NCI-H345 (cell line): Measurements from ENCODE around the gene ADAMTS16.

Source experiments
- DNase-seq: peaks from one replicate; lab custom pipeline; 2025; lab: John Stamatoyannopoulos, UW

The ADAMTS16 gene

GRCh38 chr5:5344606-5345005, 204.5 kb downstream of the ADAMTS16 start:
- DNase-seq: no peak

GRCh38 chr5:5347442-5347841, 207.3 kb downstream of the ADAMTS16 start:
- no peak for DNase-seq

- no peak for DNase-seq
Observed at GRCh38 chr5:5348135-5348534, 208.0 kb downstream of the ADAMTS16 start.

GRCh38 chr5:5348576-5348975, 208.4 kb downstream of the ADAMTS16 start:
- no peak for DNase-seq

- no peak for DNase-seq
Observed at GRCh38 chr5:5350101-5350500, 210.0 kb downstream of the ADAMTS16 start.

- no peak for DNase-seq
Observed at GRCh38 chr5:5351288-5351979, 211.3 kb downstream of the ADAMTS16 start.

GRCh38 chr5:5352675-5353074, 212.5 kb downstream of the ADAMTS16 start:
- no peak for DNase-seq

GRCh38 chr5:5353681-5354080, 213.6 kb downstream of the ADAMTS16 start:
- DNase-seq: no peak

- DNase-seq: no peak
Observed at GRCh38 chr5:5356765-5357164, 216.6 kb downstream of the ADAMTS16 start.

- DNase-seq: no peak
Observed at GRCh38 chr5:5359618-5360017, 219.5 kb downstream of the ADAMTS16 start.

- no peak for DNase-seq
Observed at GRCh38 chr5:5360363-5360940, 220.3 kb downstream of the ADAMTS16 start.

- no peak for DNase-seq
Observed at GRCh38 chr5:5360941-5361520, 220.9 kb downstream of the ADAMTS16 start.

- DNase-seq: no peak
Observed at GRCh38 chr5:5363045-5363444, 222.9 kb downstream of the ADAMTS16 start.

- DNase-seq: no peak
Observed at GRCh38 chr5:5364932-5365331, 224.8 kb downstream of the ADAMTS16 start.

- no peak for DNase-seq
Observed at GRCh38 chr5:5367739-5368138, 227.6 kb downstream of the ADAMTS16 start.

GRCh38 chr5:5369051-5369605, 229.0 kb downstream of the ADAMTS16 start:
- no peak for DNase-seq
